Activated naive CD8-positive, alpha-beta T cell treated with anti-CD3 and anti-CD28 coated beads, Interleukin-2, amount 10 ng/mL, durations not matched to agents 7 days and 5 days (primary cell): ENCODE measurements around the gene SCMH1. TPM values are rescaled to one million over a fixed set of nuclear protein-coding genes. Genes with fewer than 3 reads are reported as not detected.

ENCODE experiments used
- ATAC-seq: fragments of 150-1000 bp; cut with Tn5 transposase; one replicate; pipeline ENCODE4 v1.10.0; 2021; ENCODE audit warnings: low read depth, moderate library complexity
- POLR2A ChIA-PET: fragments of 350-600 bp; sonication (Branson Sonifier 250); formaldehyde crosslinking; loops from one replicate; lab custom pipeline; 2021; ENCODE audit warnings: antibody characterized with exemption; lab: Charles Lee
- DNase-seq: peaks from one replicate; pipeline ENCODE4 v3.0.0; 2021
- H3K27ac Mint-ChIP-seq: one replicate; pipeline ENCODE4 v1.8.0; 2022; ENCODE audit warnings: mild to moderate bottlenecking, mixed read lengths
- H3K27me3 Mint-ChIP-seq: one replicate; pipeline ENCODE4 v1.8.0; 2022; ENCODE audit warnings: mild to moderate bottlenecking, moderate library complexity, mixed read lengths
- H3K36me3 Mint-ChIP-seq: one replicate; pipeline ENCODE4 v1.8.0; 2021; ENCODE audit warnings: mild to moderate bottlenecking, mixed read lengths
- H3K4me1 Mint-ChIP-seq: one replicate; pipeline ENCODE4 v1.8.0; 2021; ENCODE audit warnings: mixed read lengths
- H3K4me3 Mint-ChIP-seq: one replicate; pipeline ENCODE4 v1.8.0; 2022; ENCODE audit warnings: mild to moderate bottlenecking, moderate library complexity, mixed read lengths
- H3K9me3 Mint-ChIP-seq: one replicate; pipeline ENCODE4 v1.8.0; 2021; ENCODE audit warnings: mixed read lengths
- total RNA-seq, 2 experiments: library from RNA; stranded (reverse); gene quantifications; one replicate each; pipeline ENCODE4 v1.2.3, GENCODE V29; 2021

SCMH1 gene
- total RNA-seq: 10 to 100 TPM; 24.2 to 25.5 TPM

- Mint-ChIP-seq H3K4me3 (peak within 1 kb of the TSS; percentile 82), H3K36me3 (peaks cover 1% of the 10 kb centered on the region), H3K27me3 (peaks cover 6% of the 10 kb centered on the region), H3K27ac (peak within 1 kb of the TSS; percentile 63), H3K4me1 (peaks cover 29% of the 10 kb centered on the region), H3K9me3 (no peaks in the 10 kb centered on the region)
- DNase-seq (peak; percentile 76), ATAC-seq (peak; percentile 67)
- POLR2A ChIA-PET: interaction anchor here (0.6 to 1.1 kb wide), 3 partner anchors 10 to 1185 kb away, joined by 3 to 5 read pairs (median 4); no protein-coding TSS in a partner anchor
Observed at GRCh38 chr1:41241749-41242341, at the start of gene SCMH1. Gene SCMH1, minus strand, starts transcription at chr1:41242306. Its CDS starts 56,173 bp downstream, at chr1:41186133.

GRCh38 chr1:41291195-41291594 is 49.1 kb upstream of the SCMH1 start:
- Mint-ChIP-seq H3K4me1 (no peaks in the 10 kb centered on the region), H3K27me3 (peaks cover 42% of the 10 kb centered on the region), H3K36me3 (no peaks in the 10 kb centered on the region), H3K4me3 (no peak overlapping the region), H3K9me3 (no peaks in the 10 kb centered on the region), H3K27ac (no peak overlapping the region)
- POLR2A ChIA-PET: no interaction called here
- no peak for DNase-seq
- no peak for ATAC-seq

GRCh38 chr1:41289196-41289595 is 47.1 kb upstream of the SCMH1 start:
- Mint-ChIP-seq H3K4me3 (no peak overlapping the region), H3K27me3 (peaks cover 41% of the 10 kb centered on the region), H3K36me3 (no peaks in the 10 kb centered on the region), H3K4me1 (peaks cover 2% of the 10 kb centered on the region), H3K9me3 (no peaks in the 10 kb centered on the region), H3K27ac (no peak overlapping the region)
- ATAC-seq (no peak), DNase-seq (no peak)
- POLR2A ChIA-PET: no interaction called here

- no peak for DNase-seq
- peaks cover 47% of the 10 kb centered on the region for H3K27me3 Mint-ChIP-seq
- peaks cover 2% of the 10 kb centered on the region for H3K4me1 Mint-ChIP-seq
- H3K4me3 Mint-ChIP-seq: no peak overlapping the region
- no peaks in the 10 kb centered on the region for H3K36me3 Mint-ChIP-seq
- H3K9me3 Mint-ChIP-seq: no peaks in the 10 kb centered on the region
- POLR2A ChIA-PET: no interaction called here
- no peak overlapping the region for H3K27ac Mint-ChIP-seq
- no peak for ATAC-seq
Observed at GRCh38 chr1:41286992-41287391, 44.9 kb upstream of the SCMH1 start.

- DNase-seq: no peak
- Mint-ChIP-seq H3K9me3 (no peaks in the 10 kb centered on the region), H3K36me3 (no peaks in the 10 kb centered on the region), H3K4me1 (peaks cover 2% of the 10 kb centered on the region), H3K27me3 (peaks cover 46% of the 10 kb centered on the region), H3K4me3 (no peak overlapping the region), H3K27ac (no peak overlapping the region)
- no peak for ATAC-seq
- POLR2A ChIA-PET: no interaction called here
Observed at GRCh38 chr1:41286486-41286885, 44.4 kb upstream of the SCMH1 start.

- H3K27me3 Mint-ChIP-seq: peaks cover 47% of the 10 kb centered on the region
- H3K4me1 Mint-ChIP-seq: peaks cover 2% of the 10 kb centered on the region
- no peaks in the 10 kb centered on the region for H3K9me3 Mint-ChIP-seq
- peak overlapping the region; percentile 34 for H3K27ac Mint-ChIP-seq
- DNase-seq (no peak), ATAC-seq (no peak)
- POLR2A ChIA-PET: no interaction called here
- no peaks in the 10 kb centered on the region for H3K36me3 Mint-ChIP-seq
- no peak overlapping the region for H3K4me3 Mint-ChIP-seq
Observed at GRCh38 chr1:41285818-41286217, 43.7 kb upstream of the SCMH1 start.

GRCh38 chr1:41284121-41284520 is 42.0 kb upstream of the SCMH1 start:
- Mint-ChIP-seq H3K4me1 (peaks cover 2% of the 10 kb centered on the region), H3K4me3 (no peak overlapping the region), H3K36me3 (no peaks in the 10 kb centered on the region), H3K27me3 (peaks cover 41% of the 10 kb centered on the region), H3K9me3 (no peaks in the 10 kb centered on the region), H3K27ac (no peak overlapping the region)
- ATAC-seq (no peak), DNase-seq (no peak)
- POLR2A ChIA-PET: no interaction called here

- ATAC-seq: no peak
- peaks cover 2% of the 10 kb centered on the region for H3K4me1 Mint-ChIP-seq
- peaks cover 38% of the 10 kb centered on the region for H3K27me3 Mint-ChIP-seq
- no peaks in the 10 kb centered on the region for H3K36me3 Mint-ChIP-seq
- no peak overlapping the region for H3K4me3 Mint-ChIP-seq
- peak; percentile 46 for DNase-seq
- H3K27ac Mint-ChIP-seq: no peak overlapping the region
- POLR2A ChIA-PET: no interaction called here
- H3K9me3 Mint-ChIP-seq: no peaks in the 10 kb centered on the region
Observed at GRCh38 chr1:41282679-41283317, 40.7 kb upstream of the SCMH1 start.

GRCh38 chr1:41281334-41281733 is 39.2 kb upstream of the SCMH1 start:
- H3K9me3 Mint-ChIP-seq: no peaks in the 10 kb centered on the region
- POLR2A ChIA-PET: no interaction called here

GRCh38 chr1:41280202-41281032 is 38.3 kb upstream of the SCMH1 start:
- H3K27me3 Mint-ChIP-seq: peaks cover 28% of the 10 kb centered on the region
- H3K27ac Mint-ChIP-seq: no peak overlapping the region
- POLR2A ChIA-PET: no interaction called here
- no peaks in the 10 kb centered on the region for H3K4me1 Mint-ChIP-seq
- no peaks in the 10 kb centered on the region for H3K9me3 Mint-ChIP-seq
- no peak overlapping the region for H3K4me3 Mint-ChIP-seq
- H3K36me3 Mint-ChIP-seq: no peaks in the 10 kb centered on the region
- DNase-seq: no peak
- ATAC-seq: no peak

More at GRCh38 chr1:41281334-41281733, 39.2 kb upstream of the SCMH1 start:
- no peak for ATAC-seq
- H3K36me3 Mint-ChIP-seq: no peaks in the 10 kb centered on the region
- H3K4me3 Mint-ChIP-seq: no peak overlapping the region
- H3K27ac Mint-ChIP-seq: no peak overlapping the region
- peaks cover 30% of the 10 kb centered on the region for H3K27me3 Mint-ChIP-seq
- H3K4me1 Mint-ChIP-seq: peaks cover 2% of the 10 kb centered on the region
- no peak for DNase-seq

GRCh38 chr1:41278076-41278475 is 36.0 kb upstream of the SCMH1 start:
- no peak overlapping the region for H3K27ac Mint-ChIP-seq
- peaks cover 30% of the 10 kb centered on the region for H3K27me3 Mint-ChIP-seq
- H3K36me3 Mint-ChIP-seq: no peaks in the 10 kb centered on the region
- POLR2A ChIA-PET: no interaction called here
- no peaks in the 10 kb centered on the region for H3K4me1 Mint-ChIP-seq
- DNase-seq (no peak), ATAC-seq (no peak)
- H3K9me3 Mint-ChIP-seq: no peaks in the 10 kb centered on the region
- H3K4me3 Mint-ChIP-seq: no peak overlapping the region

- peaks cover 25% of the 10 kb centered on the region for H3K27me3 Mint-ChIP-seq
- DNase-seq (no peak), ATAC-seq (no peak)
- POLR2A ChIA-PET: no interaction called here
- no peaks in the 10 kb centered on the region for H3K4me1 Mint-ChIP-seq
- H3K9me3 Mint-ChIP-seq: no peaks in the 10 kb centered on the region
- no peaks in the 10 kb centered on the region for H3K36me3 Mint-ChIP-seq
- no peak overlapping the region for H3K27ac Mint-ChIP-seq
- H3K4me3 Mint-ChIP-seq: no peak overlapping the region
Observed at GRCh38 chr1:41277371-41277975, 35.4 kb upstream of the SCMH1 start.

- no peak for DNase-seq
- H3K4me3 Mint-ChIP-seq: no peak overlapping the region
- H3K9me3 Mint-ChIP-seq: no peaks in the 10 kb centered on the region
- no peak for ATAC-seq
- H3K36me3 Mint-ChIP-seq: no peaks in the 10 kb centered on the region
- POLR2A ChIA-PET: no interaction called here
- H3K27ac Mint-ChIP-seq: no peak overlapping the region
- H3K27me3 Mint-ChIP-seq: peaks cover 20% of the 10 kb centered on the region
- no peaks in the 10 kb centered on the region for H3K4me1 Mint-ChIP-seq
Observed at GRCh38 chr1:41275831-41276230, 33.7 kb upstream of the SCMH1 start.
